Testis (tissue), 2 donors: ENCODE data around the gene NFATC2.

ENCODE experiments used
- CTCF ChIP-seq, 3 experiments: fragments of 450-650 bp in 2 of 3; fragments of 200-600 bp in 1 of 3; sonication (generic) in 1 of 3; IDR thresholded peaks; one replicate each; pipeline ENCODE4 v1.5.1; 2016 to 2019; ENCODE audit warnings: antibody characterized with exemption in 3 of 3, mild to moderate bottlenecking in 2 of 3, moderate library complexity in 1 of 3
- POLR2A ChIP-seq: fragments of 450-650 bp; IDR thresholded peaks from one replicate; pipeline ENCODE4 v1.6.1; 2017; ENCODE audit warnings: antibody characterized with exemption, mild to moderate bottlenecking, moderate library complexity

GRCh38 chr20:51508158-51508557 lies 34.4 kb downstream of the NFATC2 start:
- TF ChIP-seq CTCF (IDR thresholded peaks at IDR 0.05) = no peak
- TF ChIP-seq POLR2A = no peak
